Motor neuron (in vitro differentiated cells): ENCODE measurements around the gene ASF1B. TPM values are rescaled to one million over a fixed set of nuclear protein-coding genes. Genes with fewer than 3 reads are reported as not detected.
"Not testable (repeated sequence)": the region's sequence is repeated elsewhere in the genome, so short reads cannot be mapped to it uniquely, and the experiment has no call there.

Experiments
- ATAC-seq, 8 experiments: fragments of 200-7000 bp; cut with Tn5 transposase; replicated peaks in 6 of 8; 2 replicates each; pipeline ENCODE4 v1.8.0; 2021; ENCODE audit warnings: mild to moderate bottlenecking in 8 of 8, moderate library complexity in 8 of 8
- H3K27ac ChIP-seq, 2 donors: fragments of 250-450 bp; sonication (Bioruptor Pico); 2 replicates each; pipeline ENCODE4 v1.9.0; 2021; ENCODE audit warnings: antibody characterized with exemption in 2 of 2, mild to moderate bottlenecking in 2 of 2, moderate library complexity in 1 of 2
- H3K4me1 ChIP-seq, 2 donors: fragments of 250-450 bp; sonication (Bioruptor Pico); replicated peaks in 1 of 2; 2 replicates each; pipeline ENCODE4 v1.6.1; 2021; ENCODE audit warnings: antibody characterized with exemption in 2 of 2, mild to moderate bottlenecking in 2 of 2, moderate library complexity in 1 of 2
- H3K4me3 ChIP-seq, 5 donors: fragments of 250-450 bp; sonication (Bioruptor Pico); 2 replicates each; pipeline ENCODE4 v1.9.0; 2021; ENCODE audit warnings: antibody characterized with exemption in 5 of 5, mild to moderate bottlenecking in 5 of 5, moderate library complexity in 4 of 5
- WGBS, 10 experiments: fragments of 450-650 bp; shearing (Covaris generic); methylation state at CpG; one replicate each; pipeline ENCODE4 v1.0.0; 2022; 5-methylcytosine and 5-hydroxymethylcytosine counted together
- in situ Hi-C, 9 experiments: fragments of 400-800 bp; cut with MboI; loops; one replicate each; pipeline ENCODE4 v1.15.0; 2021; ENCODE audit warnings: low sequenced_read_pairs in 9 of 9, low pct_unique_long_range_greater_than_20kb in 2 of 9; ENCODE audit not compliant: unreplicated experiment in 9 of 9
- total RNA-seq, 8 experiments: library from RNA; unstranded; fragments of 300-600 nt; gene quantifications; 2 replicates each; pipeline versions ENCODE4 v1.2.3 to v1.2.4, GENCODE V29; 2022

The ASF1B gene
- 10 to 100 TPM in 3 of 8 experiments, 1 to 10 TPM in 2, under 1 TPM in 3; 0.54 to 21.5 (median 1.2) TPM for total RNA-seq

GRCh38 chr19:14136509-14137281 lies at the start of gene ASF1B:
Gene ASF1B (minus strand): TSS chr19:14136589. CDS start chr19:14136456, 133 bp downstream.
- WGBS, 10 experiments: 0 to 7% (median 0%) methylated on average over 1 to 23 of the region's 78 CpGs; no CpG with 5 or more reads in 4 of the 10 experiments
- in situ Hi-C loops: loop anchor here in 2 of 9 experiments (25.0 kb wide), 2 partner anchors 201 to 276 kb away; partner anchors contain the start of gene DDX39A (in 1 of the 2)
- peak within 1 kb of the TSS; percentile 41 to 62 (median 50) for H3K4me3 ChIP-seq
- peaks cover 0 to 16% of the 10 kb centered on the region in 2 donors for H3K4me1 ChIP-seq
- peak within 1 kb of the TSS in 1 of 2 donors; percentile 76 for H3K27ac ChIP-seq
- peak; percentile 85 to 93 (median 90) for ATAC-seq

- H3K27ac ChIP-seq, H3K4me3 ChIP-seq, in situ Hi-C loops, ATAC-seq, H3K4me1 ChIP-seq: not testable (repeated sequence)
- 100% methylated on average over 1 of the region's 1 CpG; no CpG with 5 or more reads in 8 of the 10 experiments for WGBS, 10 experiments
Measured at GRCh38 chr19:14185691-14186090, 49.3 kb upstream of the ASF1B start.

- no peak for ATAC-seq
- in situ Hi-C loops: no loop called here
- WGBS, 10 experiments: 89 to 100% methylated on average over 1 to 3 of the region's 5 CpGs; no CpG with 5 or more reads in 8 of the 10 experiments
- Histone ChIP-seq H3K4me3 (no peak overlapping the region), H3K27ac (no peak overlapping the region), H3K4me1 (no peaks in the 10 kb centered on the region)
Measured at GRCh38 chr19:14185158-14185557, 48.8 kb upstream of the ASF1B start.

- H3K4me3 ChIP-seq: no peak overlapping the region
- no peak overlapping the region for H3K27ac ChIP-seq
- 100% methylated on average over 1 of the region's 14 CpGs; no CpG with 5 or more reads in 8 of the 10 experiments for WGBS, 10 experiments
- in situ Hi-C loops: no loop called here
- ATAC-seq: peak in 3 of 8 experiments; percentile 9 to 21 (median 20)
- H3K4me1 ChIP-seq: no peaks in the 10 kb centered on the region
Measured at GRCh38 chr19:14183741-14184350, 47.5 kb upstream of the ASF1B start.

GRCh38 chr19:14182476-14182875 lies 46.1 kb upstream of the ASF1B start:
- in situ Hi-C loops: no loop called here
- H3K27ac ChIP-seq: no peak overlapping the region
- no peak overlapping the region for H3K4me3 ChIP-seq
- no peak for ATAC-seq
- H3K4me1 ChIP-seq: no peaks in the 10 kb centered on the region
- WGBS, 10 experiments: no CpG with 5 or more reads among the region's 8 CpGs

GRCh38 chr19:14181906-14182305 lies 45.5 kb upstream of the ASF1B start:
- ATAC-seq: peak in 1 of 8 experiments; percentile 52
- WGBS, 10 experiments: 81 to 88% methylated on average over 3 to 6 of the region's 6 CpGs; no CpG with 5 or more reads in 8 of the 10 experiments

GRCh38 chr19:14181199-14181598 lies 44.8 kb upstream of the ASF1B start:
- ATAC-seq, in situ Hi-C loops: not testable (repeated sequence)

More at GRCh38 chr19:14181906-14182305, 45.5 kb upstream of the ASF1B start:
- Histone ChIP-seq H3K4me3 (no peak overlapping the region), H3K4me1 (no peaks in the 10 kb centered on the region), H3K27ac (no peak overlapping the region)
- in situ Hi-C loops: no loop called here

GRCh38 chr19:14177496-14178074 lies 41.2 kb upstream of the ASF1B start:
- in situ Hi-C loops: no loop called here
- H3K4me1 ChIP-seq: no peaks in the 10 kb centered on the region
- 100% methylated on average over 1 to 2 of the region's 23 CpGs; no CpG with 5 or more reads in 5 of the 10 experiments for WGBS, 10 experiments
- no peak for ATAC-seq
- no peak overlapping the region for H3K27ac ChIP-seq
- no peak overlapping the region for H3K4me3 ChIP-seq

More at GRCh38 chr19:14181199-14181598, 44.8 kb upstream of the ASF1B start:
- not testable (repeated sequence) for H3K4me3 ChIP-seq, H3K4me1 ChIP-seq, H3K27ac ChIP-seq
- 60 to 100% (median 90%) methylated on average over 1 to 9 of the region's 12 CpGs; no CpG with 5 or more reads in 5 of the 10 experiments for WGBS, 10 experiments

GRCh38 chr19:14175351-14175792 lies 39.0 kb upstream of the ASF1B start:
- WGBS, 10 experiments: 100% methylated on average over 2 of the region's 6 CpGs; no CpG with 5 or more reads in 8 of the 10 experiments
- in situ Hi-C loops: no loop called here
- Histone ChIP-seq H3K4me3 (no peak overlapping the region), H3K4me1 (no peaks in the 10 kb centered on the region), H3K27ac (no peak overlapping the region)
- no peak for ATAC-seq

- 80 to 100% (median 100%) methylated on average over 1 to 7 of the region's 9 CpGs; no CpG with 5 or more reads in 3 of the 10 experiments for WGBS, 10 experiments
- no peaks in the 10 kb centered on the region for H3K4me1 ChIP-seq
- ATAC-seq: no peak
- no peak overlapping the region for H3K27ac ChIP-seq
- H3K4me3 ChIP-seq: no peak overlapping the region
- in situ Hi-C loops: loop anchor here in 1 of 9 experiments (25.0 kb wide), 1 partner anchor 162 kb away; no protein-coding TSS in a partner anchor
Measured at GRCh38 chr19:14174883-14175282, 38.5 kb upstream of the ASF1B start.

GRCh38 chr19:14168993-14169392 lies 32.6 kb upstream of the ASF1B start:
- Histone ChIP-seq H3K27ac (no peak overlapping the region), H3K4me3 (no peak overlapping the region), H3K4me1 (peaks cover 9% of the 10 kb centered on the region in 2 donors)
- 92 to 100% (median 100%) methylated on average over 1 to 6 of the region's 12 CpGs; no CpG with 5 or more reads in 4 of the 10 experiments for WGBS, 10 experiments
- ATAC-seq: no peak
- in situ Hi-C loops: loop anchor here in 1 of 9 experiments (25.0 kb wide), 1 partner anchor 168 kb away; no protein-coding TSS in a partner anchor

GRCh38 chr19:14168259-14168972 lies 32.0 kb upstream of the ASF1B start:
- peak in 1 of 8 experiments; percentile 5 for ATAC-seq
- 40 to 100% (median 90%) methylated on average over 1 to 8 of the region's 19 CpGs for WGBS, 10 experiments
- Histone ChIP-seq H3K4me3 (no peak overlapping the region), H3K27ac (no peak overlapping the region), H3K4me1 (peaks cover 11 to 12% of the 10 kb centered on the region in 2 donors)
- in situ Hi-C loops: loop anchor here in 1 of 9 experiments (25.0 kb wide), 1 partner anchor 169 kb away; no protein-coding TSS in a partner anchor
